Adrenal gland (tissue), 5 donors: ENCODE measurements around the gene CRACR2A.

Experiments
- CTCF ChIP-seq, 6 experiments: fragments of 450-650 bp in 4 of 6; fragments of 200-600 bp in 2 of 6; sonication (generic) in 1 of 6; IDR thresholded peaks; 1 replicate in 5 of 6; 2 replicates in 1 of 6; pipeline versions ENCODE4 v1.5.1 to v1.8.0; 2016 to 2021; ENCODE audit warnings: antibody characterized with exemption in 6 of 6, mild to moderate bottlenecking in 2 of 6, moderate library complexity in 1 of 6
- POLR2A ChIP-seq, 2 donors: fragments of 450-650 bp; IDR thresholded peaks; one replicate each; pipeline ENCODE4 v1.6.1; 2017; ENCODE audit warnings: antibody characterized with exemption in 2 of 2, mild to moderate bottlenecking in 2 of 2, moderate library complexity in 1 of 2
- donor health status: DM: no; HTN: no; CAD: no.

GRCh38 chr12:3589745-3590144 lies 163.2 kb downstream of the CRACR2A start:
- TF ChIP-seq CTCF (IDR thresholded peaks at IDR 0.05) (no peak), POLR2A (IDR thresholded peaks at IDR 0.05) (no peak)
